Measurements from ENCODE around the gene NFE2L2.
"Not testable (repeated sequence)": the region's sequence is repeated elsewhere in the genome, so short reads cannot be mapped to it uniquely, and the experiment has no call there.

NFE2L2 gene

DNA sequence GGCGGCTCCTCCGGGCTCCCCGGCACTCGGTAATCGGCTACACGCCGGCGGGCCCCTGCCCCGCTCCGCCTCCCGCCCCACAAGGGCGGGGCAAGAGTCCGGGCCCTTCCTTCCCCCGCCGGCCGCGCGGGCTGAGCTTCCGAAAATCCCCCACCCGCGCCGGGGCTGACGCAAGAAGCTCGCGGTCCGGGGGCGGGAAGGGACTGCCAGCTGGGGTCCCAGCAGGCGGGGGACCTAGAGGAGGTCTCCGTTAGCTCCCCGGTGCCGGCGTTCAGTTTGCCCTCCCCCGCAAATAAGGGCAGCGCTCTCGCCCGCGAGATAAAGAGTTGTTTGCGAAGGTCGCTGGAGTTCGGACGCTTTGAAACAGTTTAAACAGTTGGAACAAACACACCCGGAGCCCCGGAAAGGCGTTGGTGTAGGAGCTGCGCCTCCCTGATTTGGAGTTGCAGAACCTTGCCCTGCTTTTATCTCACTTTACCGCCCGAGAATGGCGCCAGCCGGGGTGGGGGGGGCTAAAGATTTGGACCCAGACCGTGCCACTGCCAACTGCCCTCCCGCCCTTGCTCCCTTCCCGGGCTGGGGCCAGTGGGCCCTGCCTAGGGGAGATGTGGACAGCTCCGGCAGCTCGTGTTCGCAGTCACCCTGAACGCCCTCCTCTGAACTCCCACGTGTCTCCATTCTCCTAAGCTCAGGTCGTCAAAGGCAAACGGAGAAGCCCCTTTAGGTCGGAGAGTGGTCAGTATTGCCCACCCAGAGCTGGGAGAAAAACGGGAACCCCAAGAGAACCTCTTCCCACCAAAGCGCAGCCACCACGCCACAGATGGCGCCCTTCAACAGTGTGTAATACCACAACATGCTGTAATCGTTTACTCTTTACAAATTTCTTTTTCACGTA is at the start of gene NFE2L2:
NFE2L2 (minus strand) TSS at position 35 of the 895 bp plus-strand sequence. CDS start 151 bp downstream, outside the sequence.
- peak; percentile 98 for DNase-seq (ENCODE audit: low spot score)
- Mint-ChIP-seq H3K27ac (peak within 1 kb of the TSS; percentile 99), H3K36me3 (ENCODE audit: low read depth) (peaks cover 26% of the 10 kb centered on the region), H3K4me1 (ENCODE audit: low read depth) (peaks cover 57% of the 10 kb centered on the region), H3K4me3 (peak within 1 kb of the TSS; percentile 94), H3K27me3 (ENCODE audit: low read depth) (no peaks in the 10 kb centered on the region), H3K9me3 (no peaks in the 10 kb centered on the region)

DNA sequence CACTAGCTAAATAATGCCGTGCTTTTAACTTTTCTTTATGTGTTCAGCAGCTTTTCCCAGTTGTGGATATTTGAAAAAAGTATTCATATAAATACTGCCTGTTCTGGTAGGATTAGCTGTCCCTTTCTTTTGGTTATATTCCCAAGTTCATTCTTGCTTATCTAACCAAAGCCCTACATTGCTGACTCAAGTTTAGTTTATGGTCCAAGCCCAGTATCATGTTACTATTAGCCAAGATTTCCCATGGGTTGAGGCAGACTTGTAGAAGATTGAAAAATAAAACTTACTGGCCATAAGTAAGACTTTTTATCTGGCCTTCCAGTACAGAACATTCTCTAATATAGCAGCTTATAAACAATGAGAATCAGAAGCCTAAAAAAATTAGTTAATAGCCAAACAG is 49.7 kb upstream of the NFE2L2 start:
- H3K4me3 Mint-ChIP-seq: no peak overlapping the region

DNA sequence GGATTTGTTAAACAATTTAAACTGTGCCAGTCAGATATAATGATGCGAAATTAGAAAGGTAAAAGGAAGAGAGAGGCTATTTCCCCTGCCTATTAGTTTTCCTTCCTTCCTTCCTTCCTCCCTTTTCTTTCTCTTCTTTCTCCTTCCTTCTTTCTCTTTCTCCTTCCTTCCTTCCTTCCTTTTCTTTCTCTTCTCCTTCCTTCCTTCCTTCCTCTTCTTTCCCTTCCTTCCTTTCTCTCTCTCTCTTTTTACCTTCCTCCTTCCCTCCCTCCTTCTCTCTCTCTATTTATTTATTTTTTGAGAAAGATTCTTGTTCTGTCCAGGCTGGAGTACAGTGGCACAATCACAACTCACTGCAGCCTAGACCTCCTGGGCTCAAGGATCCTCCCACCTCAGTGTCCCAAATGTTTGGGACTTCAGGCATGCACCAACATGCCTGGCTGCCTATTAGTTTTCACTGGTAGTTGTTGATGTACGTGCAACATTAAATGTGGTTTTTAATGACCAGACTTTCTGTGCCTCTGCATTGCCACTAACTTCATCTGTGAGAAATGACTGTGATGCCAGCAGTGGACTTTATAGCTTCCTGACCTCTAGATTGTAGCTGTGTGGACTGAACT is 48.7 kb upstream of the NFE2L2 start:
- no peak overlapping the region for H3K27ac Mint-ChIP-seq
- no peaks in the 10 kb centered on the region for H3K27me3 Mint-ChIP-seq (ENCODE audit: low read depth)
- no peak overlapping the region for H3K4me3 Mint-ChIP-seq

More for the DNA sequence above, 49.7 kb upstream of the NFE2L2 start:
- H3K27ac Mint-ChIP-seq: no peak overlapping the region
- peaks cover 25% of the 10 kb centered on the region for H3K4me1 Mint-ChIP-seq (ENCODE audit: low read depth)
- no peaks in the 10 kb centered on the region for H3K9me3 Mint-ChIP-seq
- DNase-seq (ENCODE audit: low spot score): no peak
- H3K27me3 Mint-ChIP-seq (ENCODE audit: low read depth): no peaks in the 10 kb centered on the region
- peaks cover 10% of the 10 kb centered on the region for H3K36me3 Mint-ChIP-seq (ENCODE audit: low read depth)

DNA sequence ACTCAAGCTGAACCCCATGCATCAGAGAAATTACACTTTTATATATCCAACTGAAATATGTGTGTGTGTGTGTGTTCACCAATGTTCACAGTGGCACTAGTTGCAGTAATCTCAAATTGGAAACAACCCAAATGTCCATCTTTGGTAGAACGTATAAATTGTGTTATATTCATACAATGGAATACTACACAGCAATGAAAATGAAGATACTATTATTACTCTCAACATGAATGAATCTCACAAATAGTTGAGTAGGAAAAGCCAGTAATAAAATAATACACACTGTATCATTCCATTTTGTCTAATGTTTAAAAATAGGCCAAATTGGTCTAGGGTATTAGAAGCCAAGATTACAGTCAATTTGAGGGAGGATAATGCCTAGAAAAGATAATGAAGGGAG is 48.0 kb upstream of the NFE2L2 start:
- Mint-ChIP-seq H3K9me3 (no peaks in the 10 kb centered on the region), H3K36me3 (ENCODE audit: low read depth) (peaks cover 9% of the 10 kb centered on the region), H3K4me3 (no peak overlapping the region), H3K4me1 (ENCODE audit: low read depth) (peaks cover 32% of the 10 kb centered on the region), H3K27me3 (ENCODE audit: low read depth) (no peaks in the 10 kb centered on the region), H3K27ac (no peak overlapping the region)
- no peak for DNase-seq (ENCODE audit: low spot score)

More for the DNA sequence above, 48.7 kb upstream of the NFE2L2 start:
- Mint-ChIP-seq H3K36me3 (ENCODE audit: low read depth) (peaks cover 11% of the 10 kb centered on the region), H3K4me1 (ENCODE audit: low read depth) (peaks cover 29% of the 10 kb centered on the region), H3K9me3 (no peaks in the 10 kb centered on the region)
- DNase-seq (ENCODE audit: low spot score): no peak

DNA sequence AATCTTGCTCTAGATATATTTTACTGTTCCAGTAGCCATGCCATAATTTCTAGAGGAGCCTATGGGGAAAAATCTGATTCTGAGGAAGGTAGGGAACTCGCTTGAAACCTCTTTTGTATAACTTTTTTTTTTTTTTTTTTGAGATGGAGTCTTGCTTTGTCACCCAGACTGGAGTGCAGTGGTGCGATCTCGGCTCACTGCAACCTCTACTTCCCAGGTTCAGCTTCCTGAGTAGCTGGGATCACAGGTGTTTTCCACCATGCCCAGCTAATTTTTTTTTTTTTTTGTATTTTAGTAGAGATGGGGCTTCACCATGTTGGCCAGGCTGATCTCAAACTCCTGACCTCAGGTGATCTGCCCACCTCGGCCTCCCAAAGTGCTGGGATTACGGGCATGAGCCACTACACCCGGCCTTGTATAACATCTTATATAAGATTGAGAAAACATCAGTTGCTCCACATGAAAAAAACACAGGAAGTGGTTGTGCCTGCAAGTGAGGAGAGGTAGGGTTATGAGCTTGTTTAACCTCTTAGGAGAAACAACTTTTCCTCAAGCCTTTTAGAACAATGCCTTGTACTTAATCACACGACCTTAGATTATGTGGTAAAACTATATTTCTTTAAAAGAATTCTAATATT is 45.3 kb upstream of the NFE2L2 start:
- H3K36me3 Mint-ChIP-seq (ENCODE audit: low read depth); H3K9me3 Mint-ChIP-seq; H3K27me3 Mint-ChIP-seq (ENCODE audit: low read depth); DNase-seq (ENCODE audit: low spot score): not testable (repeated sequence)
- H3K4me3 Mint-ChIP-seq: peak overlapping the region; percentile 55
- H3K4me1 Mint-ChIP-seq (ENCODE audit: low read depth): peaks cover 40% of the 10 kb centered on the region
- H3K27ac Mint-ChIP-seq: peak overlapping the region; percentile 52

DNA sequence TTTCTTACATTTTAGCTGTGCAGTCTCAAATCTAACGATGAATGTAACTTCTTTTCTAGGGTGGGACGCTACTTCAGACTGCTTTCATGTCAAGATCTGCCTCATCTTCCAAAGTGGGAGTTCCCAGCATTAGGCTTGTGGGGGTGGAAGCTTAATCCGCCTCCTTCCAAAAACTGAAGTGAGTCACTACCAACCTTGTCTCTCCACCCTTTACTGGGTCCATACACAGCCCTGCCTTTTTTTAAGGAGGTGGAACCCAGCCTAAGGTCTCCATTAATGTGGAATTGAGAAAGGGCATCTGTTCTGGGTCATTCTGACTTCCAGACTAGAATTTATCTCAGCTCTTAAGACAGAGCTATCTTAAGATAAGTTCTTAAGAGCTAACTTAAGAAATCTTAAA is 42.0 kb upstream of the NFE2L2 start:
- Mint-ChIP-seq H3K27me3 (ENCODE audit: low read depth) (no peaks in the 10 kb centered on the region), H3K4me3 (no peak overlapping the region), H3K36me3 (ENCODE audit: low read depth) (peaks cover 19% of the 10 kb centered on the region), H3K9me3 (no peaks in the 10 kb centered on the region), H3K4me1 (ENCODE audit: low read depth) (peaks cover 36% of the 10 kb centered on the region), H3K27ac (no peak overlapping the region)
- DNase-seq (ENCODE audit: low spot score): no peak

DNA sequence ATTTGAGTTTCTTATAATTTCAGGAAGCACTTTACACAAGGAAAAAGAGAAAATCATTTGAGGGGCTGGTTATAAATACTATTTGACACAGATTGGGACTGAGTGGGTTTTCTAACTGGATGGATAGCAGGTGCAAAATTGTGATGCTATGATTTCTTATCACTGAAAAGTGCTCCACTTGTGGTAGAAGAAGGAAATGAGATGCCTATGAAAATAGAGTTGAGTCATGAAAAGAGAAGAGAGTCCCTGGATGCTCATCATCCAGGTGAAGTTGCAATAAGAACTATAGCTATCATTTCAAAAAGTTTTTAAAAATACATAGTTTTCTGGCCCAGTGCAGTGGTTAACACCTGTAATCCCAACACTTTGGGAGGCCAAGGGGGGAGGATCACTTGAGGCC is 39.4 kb upstream of the NFE2L2 start:
- Mint-ChIP-seq H3K9me3 (no peaks in the 10 kb centered on the region), H3K27ac (no peak overlapping the region), H3K27me3 (ENCODE audit: low read depth) (no peaks in the 10 kb centered on the region), H3K4me1 (ENCODE audit: low read depth) (peaks cover 17% of the 10 kb centered on the region), H3K36me3 (ENCODE audit: low read depth) (peaks cover 14% of the 10 kb centered on the region), H3K4me3 (no peak overlapping the region)
- no peak for DNase-seq (ENCODE audit: low spot score)

DNA sequence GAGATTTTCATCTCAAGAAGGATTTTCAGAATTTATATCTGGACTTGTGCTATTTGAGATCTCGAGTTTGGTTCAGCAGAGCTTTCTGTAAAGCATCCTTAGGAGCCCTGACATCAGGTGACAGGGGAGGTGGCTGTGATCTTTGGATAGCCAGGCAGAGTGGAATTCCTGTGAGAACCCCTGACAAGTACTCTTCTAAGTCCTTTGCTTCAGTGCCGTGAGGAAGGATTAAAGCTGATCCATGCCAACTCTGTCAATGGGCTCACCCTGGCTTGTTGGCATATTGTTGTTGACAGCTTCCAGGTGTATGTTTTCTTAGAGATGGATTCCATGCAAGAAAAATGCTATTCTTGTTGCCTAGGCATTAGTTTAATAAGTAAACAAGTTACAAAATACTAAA is 38.0 kb upstream of the NFE2L2 start:
- H3K9me3 Mint-ChIP-seq: no peaks in the 10 kb centered on the region
- H3K4me3 Mint-ChIP-seq: no peak overlapping the region
- H3K27ac Mint-ChIP-seq: no peak overlapping the region
- H3K36me3 Mint-ChIP-seq (ENCODE audit: low read depth): peaks cover 14% of the 10 kb centered on the region
- H3K27me3 Mint-ChIP-seq (ENCODE audit: low read depth): no peaks in the 10 kb centered on the region
- H3K4me1 Mint-ChIP-seq (ENCODE audit: low read depth): peaks cover 13% of the 10 kb centered on the region
- DNase-seq (ENCODE audit: low spot score): no peak

DNA sequence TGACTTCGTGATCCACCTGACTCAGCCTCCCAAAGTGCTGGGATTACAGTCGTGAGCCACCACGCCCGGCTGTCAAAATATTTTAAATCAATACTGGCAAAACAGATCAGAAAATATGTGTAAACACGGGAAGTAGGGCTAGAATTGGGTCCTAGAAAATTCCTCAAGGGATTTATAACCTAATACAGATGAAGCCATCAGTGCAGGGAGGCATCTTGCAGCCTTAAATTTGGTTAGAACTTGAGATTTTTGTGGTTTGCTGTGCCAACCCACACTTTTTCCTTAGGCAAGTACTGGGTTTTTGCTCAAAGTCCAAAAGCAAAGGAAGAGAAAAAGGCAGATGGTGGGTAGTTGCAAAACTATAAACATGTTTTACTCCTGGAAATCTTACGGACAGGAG is 33.7 kb upstream of the NFE2L2 start:
- no peak for DNase-seq (ENCODE audit: low spot score)
- Mint-ChIP-seq H3K4me1 (ENCODE audit: low read depth) (peaks cover 11% of the 10 kb centered on the region), H3K9me3 (no peaks in the 10 kb centered on the region), H3K4me3 (no peak overlapping the region), H3K27ac (no peak overlapping the region), H3K27me3 (ENCODE audit: low read depth) (no peaks in the 10 kb centered on the region), H3K36me3 (ENCODE audit: low read depth) (peaks cover 8% of the 10 kb centered on the region)

DNA sequence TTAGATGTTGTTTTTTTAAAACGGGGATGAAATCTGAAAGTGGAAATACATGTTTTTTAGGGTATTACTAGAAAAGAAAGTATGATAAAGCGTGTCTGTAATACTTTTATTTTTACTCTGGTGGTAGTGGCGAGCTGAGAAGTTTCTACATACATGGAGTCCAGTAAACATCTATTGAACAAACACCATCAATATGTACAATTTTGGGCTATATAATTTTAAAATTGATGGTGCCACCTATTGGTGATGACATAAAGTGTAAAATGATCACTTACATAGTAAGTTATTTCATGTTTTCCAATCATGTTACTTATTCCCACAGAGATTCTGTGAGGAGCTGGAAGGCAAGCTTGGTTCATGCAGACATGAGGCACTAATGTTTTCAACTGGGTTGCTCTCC is 31.5 kb upstream of the NFE2L2 start:
- Mint-ChIP-seq H3K4me3 (no peak overlapping the region), H3K4me1 (ENCODE audit: low read depth) (peaks cover 27% of the 10 kb centered on the region), H3K27ac (no peak overlapping the region), H3K27me3 (ENCODE audit: low read depth) (no peaks in the 10 kb centered on the region), H3K9me3 (no peaks in the 10 kb centered on the region), H3K36me3 (ENCODE audit: low read depth) (peaks cover 3% of the 10 kb centered on the region)
- no peak for DNase-seq (ENCODE audit: low spot score)

DNA sequence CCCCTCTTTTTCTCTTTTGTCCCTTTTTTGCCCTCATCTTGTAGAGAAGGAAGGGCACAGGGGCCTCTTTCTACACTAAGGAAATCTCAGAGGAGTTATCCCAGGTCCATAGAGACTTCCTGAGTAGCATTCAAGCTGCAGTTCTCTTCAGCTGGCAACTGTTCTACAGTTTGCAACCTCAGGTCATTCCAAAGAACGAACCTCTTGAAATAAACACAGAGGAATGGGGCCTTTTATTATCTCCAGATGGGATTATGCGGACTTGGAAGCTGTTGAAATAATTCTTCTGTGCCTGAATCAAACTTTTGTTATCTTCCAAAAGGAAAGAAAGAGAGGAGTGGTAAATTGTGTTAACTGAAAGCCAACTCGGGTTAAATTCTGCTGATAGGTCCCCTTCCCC is 31.0 kb upstream of the NFE2L2 start:
- Mint-ChIP-seq H3K4me3 (no peak overlapping the region), H3K4me1 (ENCODE audit: low read depth) (peaks cover 28% of the 10 kb centered on the region), H3K9me3 (no peaks in the 10 kb centered on the region), H3K27ac (no peak overlapping the region), H3K36me3 (ENCODE audit: low read depth) (peaks cover 3% of the 10 kb centered on the region), H3K27me3 (ENCODE audit: low read depth) (no peaks in the 10 kb centered on the region)
- DNase-seq (ENCODE audit: low spot score): no peak

DNA sequence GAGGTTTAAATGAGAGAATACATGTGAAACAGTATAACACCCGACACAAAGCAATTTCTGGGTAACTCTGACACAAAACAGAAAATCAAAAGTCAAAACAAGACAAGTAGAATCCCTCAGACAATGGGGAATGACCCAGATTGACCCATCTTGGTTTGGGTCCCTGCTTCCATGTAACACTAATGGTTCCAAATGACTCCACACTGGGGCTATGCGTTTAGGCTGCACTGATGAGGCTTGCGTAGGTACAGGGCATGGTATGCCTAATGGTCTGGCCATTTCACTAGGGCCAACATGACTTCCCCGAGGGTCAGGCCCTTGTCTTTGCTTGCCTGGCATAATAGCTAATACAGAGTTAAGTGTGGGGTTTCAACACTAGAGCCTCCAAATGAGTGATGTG is 27.2 kb upstream of the NFE2L2 start:
- Mint-ChIP-seq H3K9me3 (no peaks in the 10 kb centered on the region), H3K27ac (no peak overlapping the region)

DNA sequence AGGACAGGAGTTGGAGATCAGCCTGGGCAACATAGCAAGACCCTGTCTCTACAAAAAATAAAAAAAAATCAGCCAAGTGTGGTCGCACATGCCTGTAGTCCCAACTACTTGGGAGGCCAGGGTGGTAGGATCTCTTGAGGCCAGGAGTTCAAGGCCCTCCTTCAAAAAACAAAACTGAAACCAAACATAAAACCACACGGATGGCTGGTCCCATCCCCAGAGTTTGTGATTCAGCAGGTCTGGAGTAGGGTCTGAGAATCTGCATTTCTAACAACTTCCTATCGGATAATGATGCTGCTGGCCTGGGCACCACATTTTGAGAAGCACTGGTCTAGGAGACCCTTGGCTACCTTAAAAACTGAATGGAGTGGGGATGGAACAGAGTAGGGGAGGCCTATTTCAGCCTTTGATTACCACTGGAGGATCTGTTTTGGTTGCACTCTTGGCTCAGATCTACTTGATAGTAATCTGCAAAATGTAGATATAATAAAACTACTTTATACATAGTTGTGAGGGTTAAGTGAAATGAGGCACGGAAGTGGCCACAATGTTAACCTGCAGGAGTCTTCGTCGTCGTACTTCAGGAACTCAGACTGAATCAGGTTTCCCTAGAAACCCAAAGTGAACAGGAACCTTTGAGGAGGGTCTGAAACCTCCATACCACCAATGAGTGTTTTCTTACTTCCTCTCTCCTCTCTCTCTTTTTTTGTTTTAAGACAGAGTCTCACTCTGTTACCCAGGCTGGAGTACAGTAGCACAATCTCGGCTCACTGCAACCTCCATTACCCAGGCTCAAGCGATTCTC is 25.5 kb upstream of the NFE2L2 start:
- H3K36me3 Mint-ChIP-seq (ENCODE audit: low read depth): peaks cover 8% of the 10 kb centered on the region
- DNase-seq (ENCODE audit: low spot score): peak; percentile 39
- no peaks in the 10 kb centered on the region for H3K27me3 Mint-ChIP-seq (ENCODE audit: low read depth)
- H3K4me3 Mint-ChIP-seq: peak overlapping the region; percentile 65
- H3K4me1 Mint-ChIP-seq (ENCODE audit: low read depth): peaks cover 37% of the 10 kb centered on the region
- no peaks in the 10 kb centered on the region for H3K9me3 Mint-ChIP-seq
- H3K27ac Mint-ChIP-seq: peak overlapping the region; percentile 93

More for the DNA sequence above, 27.2 kb upstream of the NFE2L2 start:
- peak; percentile 27 for DNase-seq (ENCODE audit: low spot score)
- Mint-ChIP-seq H3K4me3 (no peak overlapping the region), H3K27me3 (ENCODE audit: low read depth) (no peaks in the 10 kb centered on the region), H3K36me3 (ENCODE audit: low read depth) (peaks cover 5% of the 10 kb centered on the region), H3K4me1 (ENCODE audit: low read depth) (peaks cover 46% of the 10 kb centered on the region)

Data from T-helper 2 cell treated with Interferon-gamma antibody and Interleukin-4, amounts not matched to agents 5 μg/mL and 100 μg/mL, for 36 hours (primary cell).